Hepatocyte (in vitro differentiated cells): ENCODE results near the gene ST14. TPM values are rescaled to one million over a fixed set of nuclear protein-coding genes. Genes with fewer than 3 reads are reported as not detected.

Experiments
- DNase-seq: peaks from one replicate; pipeline ENCODE4 v3.0.0-alpha.2; 2016; ENCODE audit warnings: low spot score
- H2AFZ ChIP-seq: fragments of 200-600 bp; sonication (generic); 2 replicates; pipeline ENCODE4 v1.6.0; 2016; ENCODE audit warnings: antibody characterized with exemption, mild to moderate bottlenecking
- H3K27ac ChIP-seq: fragments of 200-600 bp; sonication (generic); 2 replicates; pipeline ENCODE4 v1.5.1; 2016; ENCODE audit warnings: mild to moderate bottlenecking
- H3K27me3 ChIP-seq: fragments of 200-600 bp; sonication (generic); 2 replicates; pipeline ENCODE4 v1.6.1; 2016
- H3K36me3 ChIP-seq: fragments of 200-600 bp; sonication (generic); replicated peaks from 2 replicates; pipeline ENCODE4 v1.5.1; 2016; ENCODE audit warnings: low read depth; ENCODE audit not compliant: insufficient read depth
- H3K4me1 ChIP-seq: fragments of 200-600 bp; sonication (generic); 2 replicates; pipeline ENCODE4 v1.5.1; 2016; ENCODE audit warnings: mild to moderate bottlenecking, moderate library complexity; ENCODE audit not compliant: insufficient read depth
- H3K4me2 ChIP-seq: fragments of 200-600 bp; sonication (generic); 2 replicates; pipeline ENCODE4 v1.6.0; 2016
- H3K4me3 ChIP-seq: fragments of 200-600 bp; sonication (generic); 2 replicates; pipeline ENCODE4 v1.5.1; 2016; ENCODE audit warnings: mild to moderate bottlenecking
- H3K79me2 ChIP-seq: fragments of 200-600 bp; sonication (generic); 2 replicates; pipeline ENCODE4 v1.6.0; 2017; ENCODE audit warnings: mild to moderate bottlenecking
- H3K9me2 ChIP-seq: fragments of 200-600 bp; sonication (generic); replicated peaks from 2 replicates; pipeline ENCODE4 v1.6.0; 2017; ENCODE audit warnings: mild to moderate bottlenecking; ENCODE audit not compliant: insufficient read depth
- H3K9me3 ChIP-seq: fragments of 200-600 bp; sonication (generic); 2 replicates; pipeline ENCODE4 v1.5.1; 2016; ENCODE audit warnings: low read depth, mild to moderate bottlenecking
- H4K20me1 ChIP-seq: fragments of 200-600 bp; sonication (generic); 2 replicates; pipeline ENCODE4 v1.6.0; 2016; ENCODE audit warnings: mild to moderate bottlenecking; ENCODE audit not compliant: insufficient read depth, poor library complexity, severe bottlenecking
- EZH2 ChIP-seq: fragments of 200-600 bp; sonication (generic); IDR thresholded peaks from 2 replicates; pipeline ENCODE4 v1.6.1; 2016; ENCODE audit warnings: antibody characterized with exemption, mild to moderate bottlenecking, borderline replicate concordance
- EZH2phosphoT487 ChIP-seq: fragments of 200-600 bp; sonication (generic); IDR thresholded peaks from one replicate; pipeline ENCODE4 v1.6.1; 2018; ENCODE audit warnings: antibody characterized with exemption, mild to moderate bottlenecking, low read depth, moderate library complexity; ENCODE audit not compliant: unreplicated experiment, severe bottlenecking
- WGBS: methylation state at CpG from one replicate; pipeline ENCODE4 v1.1.6; 2016; ENCODE audit warnings: low lambda C conversion rate; ENCODE audit errors: missing lambda C conversion rate; 5-methylcytosine and 5-hydroxymethylcytosine counted together
- polyA plus RNA-seq: library from polyadenylated mRNA; unstranded; fragments of >200 nt; fragmentation: Nextera tagmentation; extraction: Ambion mirVana; gene quantifications from 2 replicates; pipeline ENCODE4 v1.2.1, GENCODE V29; 2016
- total RNA-seq: library from RNA; depleted of rRNA; stranded (reverse); fragments of >200 nt; gene quantifications from 2 replicates; pipeline ENCODE4 v1.2.3, GENCODE V29; 2014
- TF ChIP-seq, protein P1 (sequence below): fragments of 200-600 bp; sonication (generic); IDR thresholded peaks from 2 replicates; pipeline ENCODE4 v1.5.1; 2016; ENCODE audit warnings: antibody characterized with exemption, mild to moderate bottlenecking; ENCODE audit not compliant: poor library complexity

Gene ST14
- total and polyA plus RNA-seq, 2 experiments from 2014 or later: 85.2 to 93.3 TPM

DNA sequence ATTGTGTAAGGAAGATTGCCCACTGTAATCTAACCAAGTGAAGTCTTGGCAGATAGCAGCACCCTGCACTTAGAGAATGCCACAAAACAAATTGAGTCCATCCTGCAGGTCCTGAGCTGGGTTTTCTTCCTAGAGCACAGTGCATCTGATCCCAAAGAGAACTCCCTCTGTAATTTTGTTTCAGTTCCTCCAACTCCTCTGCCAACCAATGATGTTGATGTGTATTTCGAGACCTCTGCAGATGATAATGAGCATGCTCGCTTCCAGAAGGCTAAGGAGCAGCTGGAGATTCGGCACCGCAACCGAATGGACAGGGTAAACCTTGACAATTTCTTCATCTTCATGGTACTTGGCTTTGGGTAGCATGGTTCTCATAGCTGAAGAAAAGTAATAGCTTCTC is 33.1 kb upstream of the ST14 start:
- Histone ChIP-seq H3K9me2 (no peaks in the 10 kb centered on the region), H3K4me3 (no peak overlapping the region), H3K4me1 (peaks cover 5% of the 10 kb centered on the region), H3K4me2 (no peak overlapping the region), H4K20me1 (no peaks in the 10 kb centered on the region), H3K79me2 (peaks cover 18% of the 10 kb centered on the region), H3K9me3 (no peaks in the 10 kb centered on the region), H2AFZ (no peak overlapping the region), H3K36me3 (no peaks in the 10 kb centered on the region), H3K27me3 (no peaks in the 10 kb centered on the region), H3K27ac (no peak overlapping the region)
- no peak for DNase-seq
- TF ChIP-seq, protein P1, sequence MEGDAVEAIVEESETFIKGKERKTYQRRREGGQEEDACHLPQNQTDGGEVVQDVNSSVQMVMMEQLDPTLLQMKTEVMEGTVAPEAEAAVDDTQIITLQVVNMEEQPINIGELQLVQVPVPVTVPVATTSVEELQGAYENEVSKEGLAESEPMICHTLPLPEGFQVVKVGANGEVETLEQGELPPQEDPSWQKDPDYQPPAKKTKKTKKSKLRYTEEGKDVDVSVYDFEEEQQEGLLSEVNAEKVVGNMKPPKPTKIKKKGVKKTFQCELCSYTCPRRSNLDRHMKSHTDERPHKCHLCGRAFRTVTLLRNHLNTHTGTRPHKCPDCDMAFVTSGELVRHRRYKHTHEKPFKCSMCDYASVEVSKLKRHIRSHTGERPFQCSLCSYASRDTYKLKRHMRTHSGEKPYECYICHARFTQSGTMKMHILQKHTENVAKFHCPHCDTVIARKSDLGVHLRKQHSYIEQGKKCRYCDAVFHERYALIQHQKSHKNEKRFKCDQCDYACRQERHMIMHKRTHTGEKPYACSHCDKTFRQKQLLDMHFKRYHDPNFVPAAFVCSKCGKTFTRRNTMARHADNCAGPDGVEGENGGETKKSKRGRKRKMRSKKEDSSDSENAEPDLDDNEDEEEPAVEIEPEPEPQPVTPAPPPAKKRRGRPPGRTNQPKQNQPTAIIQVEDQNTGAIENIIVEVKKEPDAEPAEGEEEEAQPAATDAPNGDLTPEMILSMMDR: no peak
- no peak for TF ChIP-seq EZH2phosphoT487
- TF ChIP-seq EZH2: no peak
- WGBS: 97% methylated on average over 5 of the region's 5 CpGs

DNA sequence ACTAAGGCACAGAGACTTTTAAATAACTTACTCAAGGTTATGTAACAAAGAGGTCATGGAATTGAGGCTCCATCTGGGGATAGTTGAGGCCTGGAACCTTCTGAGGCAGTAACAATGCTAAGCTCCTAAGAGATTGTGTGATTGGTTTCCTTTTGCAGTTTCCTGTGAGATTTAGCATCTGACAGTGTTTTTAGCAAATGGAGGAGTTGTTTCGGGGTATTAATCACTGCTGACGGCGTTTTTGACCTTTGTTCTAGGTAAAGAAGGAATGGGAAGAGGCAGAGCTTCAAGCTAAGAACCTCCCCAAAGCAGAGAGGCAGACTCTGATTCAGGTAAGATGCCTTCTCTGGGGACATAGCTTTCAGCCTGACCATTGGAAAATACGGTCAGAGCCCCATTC is 32.1 kb upstream of the ST14 start:
- no peaks in the 10 kb centered on the region for H3K9me3 ChIP-seq
- no peaks in the 10 kb centered on the region for H4K20me1 ChIP-seq
- 91% methylated on average over 4 of the region's 4 CpGs for WGBS
- peaks cover 5% of the 10 kb centered on the region for H3K4me1 ChIP-seq
- no peaks in the 10 kb centered on the region for H3K9me2 ChIP-seq
- no peaks in the 10 kb centered on the region for H3K27me3 ChIP-seq
- no peak for DNase-seq
- H2AFZ ChIP-seq: no peak overlapping the region
- TF ChIP-seq EZH2phosphoT487 (no peak), EZH2 (no peak)
- TF ChIP-seq, protein P1: no peak
- peak overlapping the region; percentile 52 for H3K27ac ChIP-seq
- H3K4me3 ChIP-seq: no peak overlapping the region
- H3K36me3 ChIP-seq: no peaks in the 10 kb centered on the region
- peaks cover 18% of the 10 kb centered on the region for H3K79me2 ChIP-seq
- no peak overlapping the region for H3K4me2 ChIP-seq

DNA sequence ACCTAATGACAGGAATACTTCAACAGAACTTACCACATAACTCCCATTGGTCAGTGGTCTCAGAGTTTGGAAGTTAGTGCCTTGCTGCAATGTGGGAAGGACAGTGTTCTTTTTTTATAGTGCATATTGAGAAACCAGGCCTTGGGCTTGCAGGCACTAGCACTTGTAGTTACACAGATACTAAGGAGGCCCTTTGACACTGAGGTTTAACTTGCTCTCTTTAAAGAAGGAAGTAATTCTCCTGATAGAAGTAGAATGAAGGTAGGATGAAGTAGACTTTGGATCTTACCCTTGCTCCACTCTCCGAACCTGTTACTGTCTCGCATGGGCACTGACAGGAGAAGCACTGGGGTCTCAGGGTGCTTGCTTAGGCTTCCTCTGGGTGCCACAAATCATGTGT is 31.0 kb upstream of the ST14 start:
- Histone ChIP-seq H3K36me3 (no peaks in the 10 kb centered on the region), H3K9me2 (no peaks in the 10 kb centered on the region), H2AFZ (no peak overlapping the region), H3K9me3 (no peaks in the 10 kb centered on the region), H3K4me2 (no peak overlapping the region), H3K27me3 (no peaks in the 10 kb centered on the region), H3K4me1 (peaks cover 3% of the 10 kb centered on the region), H3K4me3 (no peak overlapping the region), H4K20me1 (no peaks in the 10 kb centered on the region), H3K79me2 (peaks cover 22% of the 10 kb centered on the region), H3K27ac (peak overlapping the region; percentile 52)
- WGBS: 90% methylated on average over 2 of the region's 2 CpGs
- TF ChIP-seq, protein P1: no peak
- TF ChIP-seq EZH2phosphoT487 (no peak), EZH2 (no peak)
- DNase-seq: no peak

DNA sequence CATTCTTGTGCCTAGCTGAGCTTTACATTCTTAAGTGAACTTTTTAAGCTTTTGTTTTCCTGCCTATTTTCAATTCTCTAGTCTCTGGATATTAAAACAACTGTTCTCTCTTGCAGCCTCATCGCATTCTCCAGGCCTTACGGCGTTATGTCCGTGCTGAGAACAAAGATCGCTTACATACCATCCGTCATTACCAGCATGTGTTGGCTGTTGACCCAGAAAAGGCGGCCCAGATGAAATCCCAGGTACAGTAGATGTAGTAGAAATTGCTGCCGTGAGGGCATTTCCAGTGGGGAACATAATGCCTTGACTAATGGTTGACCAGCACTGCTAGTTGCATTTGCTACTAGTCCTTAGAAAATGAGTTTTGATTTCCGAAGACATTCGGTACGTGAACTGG is 29.7 kb upstream of the ST14 start:
- 93% methylated on average over 11 of the region's 11 CpGs for WGBS
- H3K9me3 ChIP-seq: no peaks in the 10 kb centered on the region
- H3K27ac ChIP-seq: no peak overlapping the region
- H3K4me2 ChIP-seq: no peak overlapping the region
- no peaks in the 10 kb centered on the region for H3K9me2 ChIP-seq
- H3K79me2 ChIP-seq: peaks cover 18% of the 10 kb centered on the region
- H2AFZ ChIP-seq: no peak overlapping the region
- H4K20me1 ChIP-seq: no peaks in the 10 kb centered on the region
- H3K4me1 ChIP-seq: no peaks in the 10 kb centered on the region
- no peaks in the 10 kb centered on the region for H3K27me3 ChIP-seq
- TF ChIP-seq EZH2phosphoT487 (no peak), EZH2 (no peak)
- TF ChIP-seq, protein P1: no peak
- no peaks in the 10 kb centered on the region for H3K36me3 ChIP-seq
- no peak for DNase-seq
- no peak overlapping the region for H3K4me3 ChIP-seq
